Fibroblast of gingiva (primary cell): ENCODE data around the gene RNF40.

ENCODE experiments used
- DNase-seq: peaks from one replicate; pipeline ENCODE4 v3.0.0-alpha.2; 2011; ENCODE audit warnings: low read depth

RNF40 gene

DNA sequence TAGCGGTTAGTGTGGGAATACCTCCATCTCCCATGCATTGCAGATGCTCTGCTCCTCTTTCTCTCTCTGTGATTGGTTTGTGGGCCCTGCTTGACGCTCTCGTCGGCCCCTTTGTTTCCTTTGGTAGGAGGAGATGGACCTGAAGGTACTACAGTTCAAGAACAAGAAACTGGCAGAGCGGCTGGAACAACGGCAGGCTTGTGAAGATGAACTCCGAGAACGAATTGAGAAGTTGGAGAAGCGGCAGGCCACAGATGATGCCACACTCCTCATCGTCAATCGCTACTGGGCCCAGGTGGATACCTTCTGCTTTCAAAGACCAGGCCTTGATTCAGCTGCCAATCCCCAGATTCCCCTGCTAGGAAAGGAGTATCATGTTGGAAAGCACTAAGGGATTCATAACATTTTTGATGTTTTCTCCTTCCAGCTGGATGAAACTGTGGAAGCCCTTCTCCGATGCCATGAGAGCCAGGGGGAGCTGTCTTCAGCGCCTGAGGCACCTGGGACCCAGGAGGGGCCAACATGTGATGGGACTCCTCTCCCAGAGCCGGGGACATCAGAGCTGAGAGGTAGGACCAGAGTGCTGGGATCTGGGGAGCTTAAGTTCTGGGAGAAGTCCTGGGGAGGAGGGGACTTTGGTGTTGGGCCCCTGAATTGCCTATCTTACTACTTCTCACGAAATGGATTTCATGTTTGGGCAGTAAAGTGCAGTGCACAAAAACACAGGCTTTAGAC, 1.0 kb downstream of the RNF40 start:
- DNase-seq: no peak

DNA sequence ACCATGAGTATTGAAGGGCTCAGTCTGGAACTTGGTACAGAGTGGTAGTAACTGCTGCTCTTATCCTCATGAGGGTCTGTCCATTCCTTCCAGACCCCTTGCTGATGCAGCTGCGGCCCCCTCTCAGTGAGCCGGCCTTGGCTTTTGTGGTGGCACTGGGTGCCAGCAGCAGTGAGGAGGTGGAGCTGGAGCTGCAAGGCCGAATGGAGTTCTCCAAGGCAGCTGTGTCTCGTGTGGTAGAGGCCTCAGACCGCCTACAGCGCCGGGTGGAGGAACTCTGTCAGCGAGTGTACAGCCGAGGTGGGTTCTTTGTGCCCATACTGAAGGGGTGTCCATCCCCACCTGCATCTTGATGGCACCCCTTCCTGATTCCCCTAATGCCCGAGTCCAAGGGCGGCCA, 2.0 kb downstream of the RNF40 start:
- DNase-seq: no peak

DNA sequence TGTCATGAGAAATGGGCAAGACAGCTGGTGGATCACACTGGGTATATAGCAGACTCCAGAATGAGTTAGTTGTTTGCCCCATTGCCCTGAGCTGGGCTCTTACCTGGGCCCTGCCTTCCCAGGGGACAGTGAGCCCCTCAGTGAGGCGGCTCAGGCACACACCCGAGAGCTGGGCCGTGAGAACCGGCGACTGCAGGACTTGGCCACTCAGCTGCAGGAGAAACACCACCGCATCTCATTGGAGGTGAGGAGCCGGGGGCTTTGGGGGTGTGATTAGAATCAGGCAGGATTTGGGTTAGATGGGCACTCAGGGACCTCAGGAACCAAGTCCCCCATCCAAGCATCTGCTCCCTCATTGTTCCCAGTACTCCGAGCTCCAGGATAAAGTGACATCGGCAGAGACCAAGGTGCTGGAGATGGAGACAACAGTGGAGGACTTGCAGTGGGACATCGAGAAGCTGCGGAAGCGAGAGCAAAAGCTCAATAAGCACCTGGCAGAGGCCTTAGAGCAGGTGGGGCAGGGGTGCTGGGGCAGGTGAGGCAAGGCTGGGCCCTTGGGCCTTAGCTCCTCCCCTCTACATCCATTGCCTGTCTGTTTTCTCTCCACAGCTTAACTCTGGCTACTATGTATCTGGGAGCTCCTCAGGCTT, 2.8 kb downstream of the RNF40 start:
- no peak for DNase-seq

DNA sequence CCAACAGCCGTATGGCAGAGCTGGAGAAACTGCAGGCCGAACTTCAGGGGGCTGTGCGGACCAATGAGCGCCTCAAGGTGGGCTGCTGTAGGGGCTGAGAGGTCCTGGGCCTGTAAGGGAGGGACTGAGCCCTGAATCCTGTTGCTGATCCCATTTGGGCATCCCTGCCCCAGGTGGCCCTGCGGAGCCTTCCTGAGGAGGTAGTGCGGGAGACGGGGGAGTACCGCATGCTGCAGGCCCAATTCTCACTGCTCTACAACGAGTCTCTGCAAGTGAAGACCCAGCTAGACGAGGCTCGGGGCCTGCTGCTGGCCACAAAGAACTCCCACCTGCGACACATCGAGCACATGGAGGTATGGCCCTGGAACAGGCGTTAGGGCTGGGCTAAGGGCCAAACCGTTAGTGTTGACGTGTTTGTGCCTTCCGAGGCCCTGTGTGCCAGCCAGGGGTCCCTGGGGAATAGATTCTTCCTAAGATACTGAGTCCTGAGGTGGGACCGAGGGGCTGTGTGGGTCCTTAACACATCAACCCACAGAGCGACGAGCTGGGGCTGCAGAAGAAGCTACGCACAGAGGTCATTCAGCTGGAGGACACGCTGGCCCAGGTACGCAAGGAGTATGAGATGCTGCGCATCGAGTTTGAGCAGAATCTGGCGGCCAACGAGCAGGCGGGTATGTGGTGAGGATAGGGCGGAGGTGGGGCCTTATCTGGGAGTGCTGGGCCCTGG, 4.2 kb downstream of the RNF40 start:
- DNase-seq: no peak

DNA sequence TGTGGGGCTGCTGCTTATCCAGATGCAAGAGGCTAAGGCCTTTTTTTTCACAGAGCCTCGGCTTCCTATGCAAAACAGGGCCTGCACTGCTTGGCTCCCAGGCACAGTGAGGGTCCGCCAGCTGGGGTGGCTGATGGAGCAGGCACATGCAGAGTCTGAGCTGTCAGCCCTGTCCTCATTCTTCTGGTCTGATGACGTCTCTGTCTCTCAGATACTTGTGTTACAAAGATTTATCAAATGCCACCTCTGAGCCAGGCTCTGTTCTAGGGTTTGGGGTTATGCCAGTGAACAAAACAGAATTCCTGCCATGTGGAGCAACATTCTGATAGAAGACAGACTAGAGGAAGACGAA, 4.8 kb downstream of the RNF40 start:
- DNase-seq: no peak

DNA sequence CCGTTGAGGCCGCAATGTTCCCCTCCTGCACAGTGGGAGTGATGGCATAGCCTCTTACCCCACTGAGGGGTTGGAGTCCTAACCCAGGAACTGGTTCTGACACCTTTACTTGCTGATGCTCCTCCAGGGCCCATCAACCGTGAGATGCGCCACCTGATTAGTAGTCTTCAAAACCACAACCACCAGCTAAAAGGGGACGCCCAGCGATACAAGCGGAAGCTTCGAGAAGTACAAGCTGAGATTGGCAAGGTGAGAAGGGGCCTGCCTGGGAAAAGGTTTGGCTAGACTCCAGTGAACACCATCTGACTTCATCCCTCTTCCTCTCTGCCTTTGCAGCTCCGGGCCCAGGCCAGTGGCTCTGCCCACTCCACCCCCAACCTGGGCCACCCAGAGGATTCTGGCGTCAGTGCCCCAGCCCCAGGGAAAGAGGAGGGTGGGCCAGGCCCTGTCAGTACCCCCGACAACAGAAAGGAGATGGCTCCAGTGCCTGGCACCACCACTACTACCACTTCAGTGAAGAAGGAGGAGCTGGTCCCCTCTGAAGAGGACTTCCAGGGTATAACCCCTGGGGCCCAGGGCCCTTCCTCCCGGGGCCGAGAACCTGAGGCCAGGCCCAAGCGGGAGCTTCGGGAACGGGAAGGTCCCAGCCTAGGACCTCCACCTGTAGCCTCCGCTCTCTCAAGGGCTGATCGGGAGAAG, 5.8 kb downstream of the RNF40 start:
- no peak for DNase-seq

DNA sequence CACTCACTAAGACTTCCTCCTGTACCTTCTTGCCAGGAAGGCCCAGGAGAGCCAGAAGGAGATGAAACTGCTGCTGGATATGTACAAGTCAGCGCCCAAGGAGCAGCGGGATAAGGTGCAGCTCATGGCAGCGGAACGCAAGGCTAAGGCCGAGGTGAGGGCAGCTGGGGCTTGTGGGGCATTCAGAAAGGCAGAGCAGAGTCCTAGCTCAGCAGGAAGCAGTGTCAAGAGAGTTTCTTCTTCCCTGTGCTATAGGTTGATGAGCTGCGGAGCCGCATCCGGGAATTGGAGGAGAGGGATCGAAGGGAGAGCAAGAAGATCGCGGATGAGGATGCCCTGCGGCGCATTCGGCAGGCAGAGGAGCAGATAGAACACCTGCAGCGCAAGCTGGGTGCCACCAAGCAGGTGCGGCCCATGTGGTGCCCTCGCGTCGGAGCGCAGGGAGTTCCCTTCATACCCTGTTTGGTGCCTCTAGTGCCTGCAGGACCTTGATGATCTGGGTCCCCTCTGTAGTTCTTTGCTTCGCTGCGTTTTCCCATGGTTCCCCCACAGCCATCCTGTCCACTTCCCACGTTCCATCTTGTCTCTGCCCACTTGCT, 6.6 kb downstream of the RNF40 start:
- DNase-seq: no peak

DNA sequence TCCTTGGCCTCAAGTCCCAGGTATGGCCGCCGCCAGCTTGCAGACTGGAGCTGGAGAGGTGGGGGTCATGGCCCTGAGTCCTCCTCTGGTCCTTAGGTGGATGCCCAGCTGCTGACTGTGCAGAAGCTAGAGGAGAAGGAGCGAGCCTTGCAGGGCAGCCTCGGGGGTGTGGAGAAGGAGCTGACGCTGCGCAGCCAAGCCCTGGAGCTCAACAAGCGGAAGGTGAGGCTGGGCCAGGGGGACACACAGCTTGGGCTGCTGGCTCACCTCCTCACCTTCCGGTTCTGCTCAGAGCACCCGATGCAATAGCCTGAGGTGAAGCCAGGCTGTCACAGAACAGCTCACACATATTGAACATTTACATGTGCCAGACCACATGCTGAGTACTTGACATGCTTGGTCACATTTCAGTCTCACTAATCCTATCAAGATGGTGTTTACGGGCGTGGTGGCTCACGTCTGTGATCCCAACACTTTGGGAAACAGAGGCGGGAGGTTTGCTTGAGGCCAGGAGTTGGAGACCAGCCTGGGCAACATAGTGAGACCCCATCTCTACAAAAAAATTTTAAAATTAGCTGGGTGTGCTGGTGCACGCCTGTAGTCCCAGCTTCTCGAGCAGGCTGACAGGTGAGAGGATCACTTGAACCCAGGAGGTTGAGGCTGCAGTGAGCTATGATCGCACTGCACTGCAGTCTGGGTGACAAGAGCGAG, 7.4 kb downstream of the RNF40 start:
- no peak for DNase-seq

DNA sequence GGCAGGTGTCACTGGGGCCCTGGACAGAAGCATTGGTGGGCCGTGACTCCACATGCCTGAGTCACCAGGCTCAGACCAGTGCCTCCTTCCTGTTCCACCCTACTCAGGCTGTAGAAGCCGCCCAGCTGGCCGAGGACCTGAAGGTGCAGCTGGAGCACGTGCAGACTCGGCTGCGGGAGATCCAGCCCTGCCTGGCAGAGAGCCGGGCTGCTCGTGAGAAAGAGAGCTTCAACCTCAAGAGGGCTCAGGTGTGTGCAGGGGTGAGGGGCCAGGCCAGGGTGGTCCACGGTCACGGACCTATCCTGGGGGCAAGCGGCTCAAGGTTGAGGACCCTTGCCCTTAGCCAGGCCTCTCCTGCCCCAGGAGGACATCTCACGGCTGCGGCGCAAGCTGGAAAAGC, 9.6 kb downstream of the RNF40 start:
- DNase-seq: no peak

DNA sequence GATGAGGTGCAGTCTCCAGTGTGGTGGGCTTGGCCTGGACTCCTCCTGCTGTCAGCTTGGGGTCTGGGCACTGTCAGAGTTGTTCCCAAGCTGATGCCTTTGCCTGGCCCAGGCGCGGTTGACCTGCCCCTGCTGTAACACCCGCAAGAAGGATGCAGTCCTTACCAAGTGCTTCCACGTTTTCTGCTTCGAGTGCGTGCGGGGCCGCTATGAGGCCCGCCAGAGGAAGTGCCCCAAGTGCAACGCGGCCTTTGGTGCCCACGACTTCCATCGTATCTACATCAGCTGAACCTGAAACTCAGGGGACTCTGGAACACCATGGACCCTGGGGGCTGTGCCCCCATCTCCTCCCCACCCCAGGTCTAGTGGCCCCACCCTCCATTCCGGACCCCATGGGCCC, 11.7 kb downstream of the RNF40 start:
- no peak for DNase-seq

DNA sequence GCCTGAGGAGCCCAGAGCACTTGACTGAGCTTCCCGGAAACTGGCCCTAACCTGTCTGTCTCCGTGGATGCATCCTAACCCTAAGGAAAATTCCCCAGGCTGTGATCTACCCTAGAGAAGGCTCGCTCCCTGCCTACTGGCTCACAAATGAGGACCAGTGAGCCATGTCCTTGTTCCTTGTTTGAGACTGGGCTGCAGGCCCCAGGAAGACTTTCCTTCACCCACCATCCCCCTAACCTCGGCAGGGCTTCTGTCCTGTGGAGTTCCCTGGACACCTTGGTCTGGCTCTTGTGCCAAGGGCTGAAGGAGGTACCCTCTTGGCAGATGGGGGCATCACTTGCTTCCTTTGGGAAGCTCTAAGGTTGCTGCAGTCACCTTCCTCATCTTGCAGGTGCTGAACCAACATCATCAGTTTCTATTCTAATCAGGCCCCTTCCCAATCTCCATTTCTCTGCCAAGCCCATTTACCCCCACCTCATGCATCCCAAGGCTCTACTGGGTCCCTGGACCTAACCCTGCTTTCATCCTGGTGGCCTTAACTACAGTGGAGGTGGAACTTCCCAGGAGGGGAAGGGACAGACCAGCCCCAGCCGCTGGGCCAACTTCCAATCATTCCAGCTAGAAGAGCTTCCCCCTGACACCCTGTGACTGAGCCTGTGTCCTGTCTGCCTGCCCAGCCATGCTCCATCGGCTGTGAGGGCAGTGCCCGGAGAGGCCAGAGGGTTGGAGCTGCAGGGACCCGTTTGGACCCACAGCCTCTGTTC, 12.4 kb downstream of the RNF40 start:
- DNase-seq: no peak

DNA sequence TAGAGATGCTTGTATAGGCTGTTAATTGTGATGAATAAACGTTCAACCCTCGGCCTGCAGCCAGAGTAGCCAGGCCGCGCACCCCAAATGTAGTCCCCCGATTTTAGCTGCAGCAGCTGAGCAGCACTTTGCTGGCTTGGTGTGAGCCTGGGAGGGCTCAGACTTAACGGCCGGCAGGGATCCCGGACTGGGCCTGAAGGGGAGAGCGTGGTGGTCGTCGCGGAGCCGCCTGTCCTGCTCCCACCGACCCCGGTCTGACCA, 12.9 kb downstream of the RNF40 start:
- DNase-seq: no peak

DNA sequence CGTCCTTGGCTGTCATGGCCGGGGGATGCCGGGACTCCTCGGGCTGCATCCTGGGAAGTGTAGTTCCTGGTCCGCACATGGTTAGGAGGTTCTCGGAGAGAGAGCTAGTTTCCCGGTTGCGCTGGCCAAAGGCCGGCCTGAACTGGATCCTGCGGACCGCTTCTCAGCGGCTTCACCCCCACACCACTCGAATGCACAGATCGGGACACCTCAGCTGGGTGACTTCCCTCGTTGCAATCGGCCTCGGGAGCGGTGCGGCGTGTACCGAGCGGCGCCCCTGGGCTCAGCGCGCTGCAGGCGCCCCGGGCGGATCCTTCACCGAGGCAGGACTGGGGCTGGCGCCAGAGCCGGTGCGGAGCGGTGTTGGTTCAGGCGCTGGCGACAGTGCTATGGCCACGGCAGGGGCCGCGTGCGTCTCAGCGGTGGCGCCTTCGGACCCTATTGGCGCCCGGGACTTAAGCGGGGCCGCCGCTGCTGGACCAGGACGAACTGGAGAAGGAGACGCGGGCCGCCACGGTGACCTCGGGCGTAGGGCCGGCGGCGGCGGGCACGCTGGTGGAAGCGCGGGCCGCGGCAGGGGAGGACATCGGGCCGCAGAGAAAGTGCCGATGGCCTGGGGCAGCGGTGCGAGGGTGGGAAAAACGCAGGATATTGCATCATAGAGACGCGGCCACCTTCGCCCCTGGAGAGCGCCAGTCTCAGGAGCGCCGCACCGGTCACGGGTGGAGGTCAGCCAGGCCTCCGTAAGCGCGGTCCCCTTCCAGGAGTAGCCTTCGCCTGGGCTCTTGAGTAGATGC, 13.5 kb downstream of the RNF40 start:
- peak; percentile 78 for DNase-seq

DNA sequence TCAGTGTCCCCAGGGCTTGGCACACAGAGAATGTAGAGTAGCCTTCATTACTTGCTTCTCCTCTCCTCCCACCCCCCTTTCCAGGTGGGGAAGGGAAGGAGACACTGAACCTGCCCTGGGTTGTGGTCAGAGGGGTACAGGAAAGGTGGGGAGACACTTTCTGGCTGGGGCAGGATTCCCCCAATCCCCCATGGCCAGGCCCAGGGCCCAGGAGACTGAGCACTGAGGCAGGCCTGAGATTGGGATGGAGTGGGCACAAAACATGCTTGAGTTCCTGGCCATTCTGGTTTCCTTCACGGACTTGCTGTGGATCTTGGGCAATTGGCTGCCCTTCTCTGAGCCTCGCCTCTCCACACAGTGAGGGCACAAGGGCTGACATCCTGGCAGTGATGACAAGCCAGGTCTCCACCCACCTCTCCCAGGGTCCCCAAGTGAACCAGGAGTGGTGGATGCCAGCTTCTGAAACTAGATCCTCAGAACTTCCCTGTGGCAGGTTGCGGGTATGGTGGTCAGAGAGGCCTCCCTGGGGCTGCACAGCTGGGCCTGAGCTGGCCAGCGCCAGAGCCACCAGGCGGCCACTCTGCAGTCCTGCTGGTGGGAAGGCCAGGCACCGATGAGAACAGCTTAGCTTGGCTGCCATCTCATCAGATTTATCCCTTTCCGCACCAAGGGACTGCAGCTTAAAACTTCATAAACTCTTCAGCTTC, 15.6 kb downstream of the RNF40 start:
- DNase-seq: peak; percentile 60

DNA sequence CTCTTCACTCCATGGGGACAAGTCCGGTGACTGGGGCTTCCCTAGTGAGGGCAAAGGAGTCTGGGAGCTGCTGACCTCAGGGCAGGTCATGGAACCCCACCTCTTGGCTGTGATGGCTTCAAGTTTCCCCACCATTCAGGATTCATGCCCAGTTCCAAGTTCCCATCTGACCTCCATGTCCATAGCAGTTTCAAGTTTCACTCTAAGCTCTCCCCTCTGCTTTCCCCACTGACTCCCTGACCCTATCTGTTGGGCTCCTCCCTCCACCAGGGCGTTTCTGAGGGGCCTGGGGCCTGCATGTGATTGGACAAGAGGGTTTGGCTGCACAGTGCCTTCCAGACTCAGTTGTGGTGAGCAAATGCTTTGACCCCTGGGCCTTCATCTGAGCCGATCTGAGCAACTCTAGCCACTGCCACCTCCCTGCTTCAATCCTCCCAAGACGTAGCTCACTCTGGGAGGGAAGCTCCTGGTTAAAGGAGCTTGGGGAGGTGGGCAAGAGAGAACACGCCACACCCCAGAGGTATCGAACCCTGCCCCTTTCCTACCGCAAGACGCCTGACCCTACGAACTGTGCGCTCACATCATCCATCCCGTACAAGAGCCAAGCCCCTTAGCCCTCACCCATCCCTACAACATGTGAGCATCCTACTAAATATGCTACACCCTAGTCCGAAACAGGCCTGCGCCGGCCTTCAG, 16.6 kb downstream of the RNF40 start:
- DNase-seq: peak; percentile 38

DNA sequence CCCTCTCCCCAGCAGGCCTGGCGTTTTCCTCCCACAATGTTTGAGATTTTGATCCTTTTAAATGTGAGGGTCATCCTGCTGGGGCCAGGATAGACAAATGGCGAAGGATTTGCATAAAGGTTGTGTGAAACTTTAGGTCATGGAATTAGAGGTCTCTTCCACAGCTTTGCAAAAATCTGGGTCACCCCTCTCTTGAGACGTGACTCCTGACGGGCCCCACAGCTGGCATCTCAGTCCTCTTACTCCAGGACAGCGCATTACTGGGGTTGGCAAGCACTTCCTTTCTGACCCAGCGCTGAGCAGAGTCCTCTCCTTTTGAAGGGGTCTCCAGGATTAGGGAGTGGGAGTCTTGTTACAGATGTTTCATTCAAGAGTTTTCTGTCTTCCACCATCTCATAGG, 17.5 kb downstream of the RNF40 start:
- no peak for DNase-seq

DNA sequence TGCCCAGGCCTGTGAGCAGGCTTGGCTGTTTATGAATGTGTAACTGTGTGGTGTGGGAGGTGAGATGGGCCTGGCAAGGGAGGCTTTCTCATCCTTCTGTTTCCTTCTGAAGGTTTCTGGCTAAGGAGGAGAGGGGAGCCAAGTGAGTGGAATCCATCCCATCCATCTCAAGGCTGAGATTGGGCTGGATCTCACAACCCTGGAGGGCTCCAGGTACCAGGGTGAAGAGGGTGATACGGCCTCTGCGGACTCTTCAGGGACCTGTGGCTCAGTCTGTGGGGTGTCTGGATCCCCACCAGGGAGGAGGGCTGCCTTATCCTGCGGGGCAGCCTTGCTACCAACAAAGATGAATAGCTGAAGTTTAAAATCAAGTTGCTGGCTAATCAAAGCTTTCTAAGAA, 17.9 kb downstream of the RNF40 start:
- no peak for DNase-seq

DNA sequence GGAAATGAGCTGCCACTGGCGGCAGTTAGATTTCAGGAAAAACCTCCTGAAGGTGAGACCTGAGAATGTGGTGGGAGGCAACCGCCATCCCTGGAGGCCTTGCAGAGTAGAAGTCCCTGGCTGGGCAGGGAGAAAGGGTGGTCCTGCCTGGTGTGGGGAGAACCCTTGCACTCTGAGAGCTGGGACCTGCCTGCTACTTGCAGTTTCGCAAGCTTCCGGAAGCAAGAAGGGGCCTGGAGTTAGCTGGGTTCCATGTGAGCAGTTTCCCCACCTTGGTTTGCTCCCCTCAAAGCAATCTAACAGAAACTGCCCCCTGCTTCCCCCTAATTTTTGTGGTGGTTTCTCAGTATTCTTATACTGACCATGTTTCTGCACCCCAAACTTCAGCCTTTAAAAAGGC, 18.4 kb downstream of the RNF40 start:
- no peak for DNase-seq
